Caco-2 (cell line): ENCODE results near the gene STK17A. TPM values are rescaled to one million over a fixed set of nuclear protein-coding genes. Genes with fewer than 3 reads are reported as not detected.

Experiments used
- BruUV-seq: library from RNA; stranded (reverse); fragments of 400-500 nt; replicated peaks from 2 replicates; lab custom pipeline; 2021; lab: Mats Ljungman, UMichigan
- CTCF ChIA-PET: fragments of 300-600 bp; sonication (Branson Sonifier 250); formaldehyde crosslinking; loops from one replicate; lab custom pipeline; 2022; ENCODE audit warnings: antibody characterized with exemption; lab: Charles Lee
- POLR2A ChIA-PET: fragments of 300-600 bp; sonication (Branson Sonifier 250); formaldehyde crosslinking; loops from one replicate; lab custom pipeline; 2022; ENCODE audit warnings: antibody characterized with exemption; lab: Charles Lee
- DNase-seq, 2 experiments: peaks; one replicate each; pipeline versions ENCODE4 v3.0.0 to v3.0.0-alpha.2; 2020 to 2022
- H3K27me3 ChIP-seq: replicated peaks from 2 replicates; pipeline ENCODE4 v1.6.0; 2011; ENCODE audit warnings: low read length; ENCODE audit not compliant: control insufficient read depth, insufficient read depth
- H3K36me3 ChIP-seq: 2 replicates; pipeline ENCODE4 v1.5.1; 2011; ENCODE audit warnings: low read length; ENCODE audit not compliant: control insufficient read depth, insufficient read depth
- H3K4me1 ChIP-seq: fragments of 250-450 bp; sonication (Bioruptor Pico); 2 replicates; pipeline ENCODE4 v1.5.1; 2020; ENCODE audit warnings: mild to moderate bottlenecking
- H3K4me3 ChIP-seq: 2 replicates; pipeline ENCODE4 v1.5.1; 2011; ENCODE audit warnings: low read depth, mild to moderate bottlenecking, control low read depth, low read length
- H3K9me3 ChIP-seq: fragments of 250-450 bp; sonication (Bioruptor Pico); 2 replicates; pipeline ENCODE4 v1.5.1; 2020; ENCODE audit warnings: mild to moderate bottlenecking, moderate library complexity
- H3K27ac Mint-ChIP-seq: one replicate; pipeline ENCODE4 v1.8.0; 2022; ENCODE audit warnings: mixed read lengths; ENCODE audit not compliant: unreplicated experiment
- H3K27me3 Mint-ChIP-seq: one replicate; pipeline ENCODE4 v1.8.0; 2022; ENCODE audit warnings: mixed read lengths; ENCODE audit not compliant: insufficient read depth, unreplicated experiment
- H3K36me3 Mint-ChIP-seq: one replicate; pipeline ENCODE4 v1.8.0; 2022; ENCODE audit warnings: mild to moderate bottlenecking, mixed read lengths; ENCODE audit not compliant: insufficient read depth, unreplicated experiment
- H3K4me1 Mint-ChIP-seq: one replicate; pipeline ENCODE4 v1.8.0; 2022; ENCODE audit warnings: low read depth, mixed read lengths; ENCODE audit not compliant: unreplicated experiment
- H3K4me3 Mint-ChIP-seq: one replicate; pipeline ENCODE4 v1.8.0; 2022; ENCODE audit warnings: mild to moderate bottlenecking, moderate library complexity, mixed read lengths; ENCODE audit not compliant: unreplicated experiment
- H3K9me3 Mint-ChIP-seq: one replicate; pipeline ENCODE4 v1.8.0; 2022; ENCODE audit warnings: mixed read lengths; ENCODE audit not compliant: unreplicated experiment
- CTCF ChIP-seq, 2 experiments: fragments of 200-600 bp in 1 of 2; IDR thresholded peaks; 1 replicate in 1 of 2; 2 replicates in 1 of 2; pipeline versions ENCODE4 v1.5.1 to v1.8.0; 2011 to 2022; ENCODE audit warnings: antibody characterized with exemption in 1 of 2, control low read depth in 1 of 2, inconsistent platforms in 1 of 2, low read depth in 1 of 2, low read length in 1 of 2, mild to moderate bottlenecking in 1 of 2, moderate library complexity in 1 of 2; ENCODE audit not compliant: insufficient read depth in 1 of 2, severe bottlenecking in 1 of 2, unreplicated experiment in 1 of 2
- intact Hi-C: fragments of 100-400 bp; cut with micrococcal nuclease; formaldehyde crosslinking; loops from one replicate; pipeline ENCODE4 v1.10.0; 2022; ENCODE audit not compliant: unreplicated experiment
- total RNA-seq: library from RNA; stranded (reverse); gene quantifications from 2 replicates; pipeline ENCODE4 v1.2.3, GENCODE V29; 2022

The STK17A gene
- total RNA-seq, 1 experiment from 2014 or later = 19.6 TPM

- H3K36me3 Mint-ChIP-seq = peaks cover 69% of the 10 kb centered on the region
- POLR2A ChIA-PET = interaction anchor here (0.7 kb wide), 1 partner anchor 724 kb away, joined by 10 read pairs; no protein-coding TSS in a partner anchor
- intact Hi-C loops = loop anchor here (10.0 kb wide), 1 partner anchor 194 kb away; no protein-coding TSS in a partner anchor
Measured at GRCh38 chr7:43640679-43641078, 57.8 kb downstream of the STK17A start.

GRCh38 chr7:43642897-43643630, 60.2 kb downstream of the STK17A start:
- peaks cover 63% of the 10 kb centered on the region for H3K36me3 Mint-ChIP-seq
- POLR2A ChIA-PET = no interaction called here

More at GRCh38 chr7:43640679-43641078, 57.8 kb downstream of the STK17A start:
- H3K9me3 Mint-ChIP-seq = no peaks in the 10 kb centered on the region
- Histone ChIP-seq H3K4me1 (no peaks in the 10 kb centered on the region), H3K27me3 (no peaks in the 10 kb centered on the region), H3K9me3 (no peaks in the 10 kb centered on the region), H3K36me3 (peaks cover 5% of the 10 kb centered on the region; the same call in 1 of the 2 replicates), H3K4me3 (no peak overlapping the region)
- H3K4me3 Mint-ChIP-seq = no peak overlapping the region
- no TSS peak for BruUV-seq
- CTCF ChIA-PET = interaction anchor here (1.4 to 2.3 kb wide), 2 partner anchors 58 to 60 kb away, joined by 5 to 7 read pairs; partner anchors contain the start of gene STK17A
- H3K27me3 Mint-ChIP-seq = no peaks in the 10 kb centered on the region
- no peak overlapping the region for H3K27ac Mint-ChIP-seq
- no peak for DNase-seq
- TF ChIP-seq CTCF (IDR thresholded peaks at IDR 0.05; ENCODE audit: insufficient read depth in 1 of 2, low read depth in 1 of 2, low read length in 1 of 2, severe bottlenecking in 1 of 2, unreplicated experiment in 1 of 2) = no peak
- peaks cover 7% of the 10 kb centered on the region for H3K4me1 Mint-ChIP-seq

More at GRCh38 chr7:43642897-43643630, 60.2 kb downstream of the STK17A start:
- CTCF ChIA-PET = no interaction called here
- Histone ChIP-seq H3K36me3 (no peaks in the 10 kb centered on the region; the same call in 1 of the 2 replicates), H3K27me3 (no peaks in the 10 kb centered on the region), H3K9me3 (no peaks in the 10 kb centered on the region), H3K4me1 (no peaks in the 10 kb centered on the region), H3K4me3 (no peak overlapping the region)
- H3K9me3 Mint-ChIP-seq = no peaks in the 10 kb centered on the region
- intact Hi-C loops = loop anchor here (10.0 kb wide), 1 partner anchor 192 kb away; no protein-coding TSS in a partner anchor
- no TSS peak for BruUV-seq
- H3K27me3 Mint-ChIP-seq = no peaks in the 10 kb centered on the region
- H3K4me1 Mint-ChIP-seq = no peaks in the 10 kb centered on the region
- no peak for DNase-seq
- peak overlapping the region; percentile 61 for H3K27ac Mint-ChIP-seq
- no peak for TF ChIP-seq CTCF (IDR thresholded peaks at IDR 0.05; ENCODE audit: insufficient read depth in 1 of 2, low read depth in 1 of 2, low read length in 1 of 2, severe bottlenecking in 1 of 2, unreplicated experiment in 1 of 2)
- H3K4me3 Mint-ChIP-seq = no peak overlapping the region
